GM12873 (cell line): ENCODE measurements around the gene RASSF7.

Source experiments
- CTCF ChIP-seq: IDR thresholded peaks from 2 replicates; pipeline ENCODE4 v1.5.1; 2012; ENCODE audit warnings: low read depth, mild to moderate bottlenecking, moderate library complexity, low read length, control low read depth; ENCODE audit not compliant: insufficient read depth; ENCODE audit errors: missing control alignments

The RASSF7 gene

GRCh38 chr11:575313-575995 lies 14.7 kb downstream of the RASSF7 start:
- no peak for TF ChIP-seq CTCF

- no peak for TF ChIP-seq CTCF
Measured at GRCh38 chr11:575996-576768, 15.4 kb downstream of the RASSF7 start, which contains the start of gene PHRF1. TSS of gene PHRF1 (plus strand) at chr11:576470. CDS start at chr11:581513, 5,043 bp downstream.

GRCh38 chr11:576811-577610 lies 16.2 kb downstream of the RASSF7 start:
- TF ChIP-seq CTCF: no peak

- no peak for TF ChIP-seq CTCF
Measured at GRCh38 chr11:577611-577894, 16.8 kb downstream of the RASSF7 start.

- TF ChIP-seq CTCF: no peak
Measured at GRCh38 chr11:578276-579035, 17.7 kb downstream of the RASSF7 start.

- no peak for TF ChIP-seq CTCF
Measured at GRCh38 chr11:579830-580601, 19.2 kb downstream of the RASSF7 start.
